Sigmoid colon (tissue), 4 donors: ENCODE results near the gene AKAIN1.

Experiments
- EP300 ChIP-seq, 4 donors: sonication (generic); formaldehyde crosslinking; IDR thresholded peaks; one replicate each; pipeline ENCODE4 v1.6.1; 2017; ENCODE audit warnings: antibody characterized with exemption in 4 of 4
- POLR2A ChIP-seq, 2 donors: fragments of 450-650 bp; IDR thresholded peaks; one replicate each; pipeline ENCODE4 v1.6.1; 2016; ENCODE audit warnings: antibody characterized with exemption in 2 of 2, mild to moderate bottlenecking in 2 of 2, moderate library complexity in 2 of 2
- POLR2AphosphoS5 ChIP-seq, 4 donors: sonication (generic); formaldehyde crosslinking; IDR thresholded peaks; one replicate each; pipeline ENCODE4 v1.6.1; 2017; ENCODE audit warnings: antibody characterized with exemption in 4 of 4
- TF ChIP-seq, protein P1 (sequence below), 4 experiments: fragments of 450-650 bp in 3 of 4; fragments of 200-600 bp in 1 of 4; IDR thresholded peaks; one replicate each; pipeline ENCODE4 v1.5.1; 2016 to 2019; ENCODE audit warnings: antibody characterized with exemption in 4 of 4, mild to moderate bottlenecking in 3 of 4, moderate library complexity in 2 of 4

GRCh38 chr18:5146093-5146492 lies 51.0 kb downstream of the AKAIN1 start:
- TF ChIP-seq POLR2AphosphoS5 (IDR thresholded peaks at IDR 0.05) (no peak), POLR2A (IDR thresholded peaks at IDR 0.05) (no peak), EP300 (IDR thresholded peaks at IDR 0.05) (no peak)
- TF ChIP-seq, protein P1, sequence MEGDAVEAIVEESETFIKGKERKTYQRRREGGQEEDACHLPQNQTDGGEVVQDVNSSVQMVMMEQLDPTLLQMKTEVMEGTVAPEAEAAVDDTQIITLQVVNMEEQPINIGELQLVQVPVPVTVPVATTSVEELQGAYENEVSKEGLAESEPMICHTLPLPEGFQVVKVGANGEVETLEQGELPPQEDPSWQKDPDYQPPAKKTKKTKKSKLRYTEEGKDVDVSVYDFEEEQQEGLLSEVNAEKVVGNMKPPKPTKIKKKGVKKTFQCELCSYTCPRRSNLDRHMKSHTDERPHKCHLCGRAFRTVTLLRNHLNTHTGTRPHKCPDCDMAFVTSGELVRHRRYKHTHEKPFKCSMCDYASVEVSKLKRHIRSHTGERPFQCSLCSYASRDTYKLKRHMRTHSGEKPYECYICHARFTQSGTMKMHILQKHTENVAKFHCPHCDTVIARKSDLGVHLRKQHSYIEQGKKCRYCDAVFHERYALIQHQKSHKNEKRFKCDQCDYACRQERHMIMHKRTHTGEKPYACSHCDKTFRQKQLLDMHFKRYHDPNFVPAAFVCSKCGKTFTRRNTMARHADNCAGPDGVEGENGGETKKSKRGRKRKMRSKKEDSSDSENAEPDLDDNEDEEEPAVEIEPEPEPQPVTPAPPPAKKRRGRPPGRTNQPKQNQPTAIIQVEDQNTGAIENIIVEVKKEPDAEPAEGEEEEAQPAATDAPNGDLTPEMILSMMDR (IDR thresholded peaks at IDR 0.05): no peak
